Fibroblast of lung (primary cell): Measurements from ENCODE around the gene LYVE1. TPM values are rescaled to one million over a fixed set of nuclear protein-coding genes. Genes with fewer than 3 reads are reported as not detected.

Source experiments
- DNase-seq, 2 donors: peaks; one replicate each; pipeline versions ENCODE4 v3.0.0 to v3.0.0-alpha.2; 2010; ENCODE audit warnings: low read depth in 2 of 2
- H2AFZ ChIP-seq: 2 replicates; pipeline ENCODE4 v1.5.1; 2012; ENCODE audit warnings: low read length, control low read depth, inconsistent platforms
- H3K27ac ChIP-seq: 2 replicates; pipeline ENCODE4 v1.5.1; 2011; ENCODE audit warnings: low read length, control low read depth; ENCODE audit not compliant: insufficient read depth
- H3K27me3 ChIP-seq: 2 replicates; pipeline ENCODE4 v1.5.1; 2011; ENCODE audit warnings: mild to moderate bottlenecking, low read length; ENCODE audit not compliant: control insufficient read depth, insufficient read depth
- H3K36me3 ChIP-seq: 2 replicates; pipeline ENCODE4 v1.5.1; 2011; ENCODE audit warnings: low read length; ENCODE audit not compliant: control insufficient read depth, insufficient read depth
- H3K4me1 ChIP-seq: 2 replicates; pipeline ENCODE4 v1.5.1; 2011; ENCODE audit warnings: low read length; ENCODE audit not compliant: control insufficient read depth, insufficient read depth; ENCODE audit errors: extremely low read depth
- H3K4me2 ChIP-seq: 2 replicates; pipeline ENCODE4 v1.5.1; 2011; ENCODE audit warnings: low read length, control low read depth; ENCODE audit not compliant: insufficient read depth; ENCODE audit errors: extremely low read depth
- H3K4me3 ChIP-seq, 4 experiments: fragments of 200-600 bp in 1 of 4; sonication (generic) in 1 of 4; replicated peaks in 1 of 4; 2 replicates each; pipeline ENCODE4 v1.5.1; 2011 to 2016; ENCODE audit warnings: low read length in 4 of 4, low read depth in 3 of 4, mild to moderate bottlenecking in 3 of 4, control low read depth in 2 of 4, inconsistent platforms in 1 of 4, mixed read lengths in 1 of 4; ENCODE audit not compliant: insufficient read depth in 1 of 4; ENCODE audit errors: control extremely low read depth in 1 of 4
- H3K79me2 ChIP-seq: 2 replicates; pipeline ENCODE4 v1.5.1; 2012; ENCODE audit warnings: mild to moderate bottlenecking, low read length, inconsistent platforms; ENCODE audit not compliant: control insufficient read depth, insufficient read depth
- H3K9ac ChIP-seq: 2 replicates; pipeline ENCODE4 v1.5.1; 2011; ENCODE audit warnings: mild to moderate bottlenecking, low read length, control low read depth; ENCODE audit not compliant: insufficient read depth
- H3K9me3 ChIP-seq: 2 replicates; pipeline ENCODE4 v1.5.1; 2012; ENCODE audit warnings: low read depth, low read length; ENCODE audit not compliant: control insufficient read depth, insufficient read depth
- H4K20me1 ChIP-seq: 2 replicates; pipeline ENCODE4 v1.5.1; 2011; ENCODE audit warnings: low read length; ENCODE audit not compliant: control insufficient read depth, insufficient read depth; ENCODE audit errors: extremely low read depth
- EZH2 ChIP-seq: IDR thresholded peaks from 2 replicates; pipeline ENCODE4 v1.5.1; 2012; ENCODE audit warnings: low read length, control low read depth, mild to moderate bottlenecking; ENCODE audit errors: missing control alignments
- polyA plus RNA-seq, 2 donors: library from polyadenylated mRNA; depleted of rRNA in 1 of 2; stranded (reverse) in 1 of 2; unstranded in 1 of 2; fragments of >200 nt; gene quantifications; 2 replicates each; pipeline ENCODE4 v1.2.1, GENCODE V29; 2011 to 2012; ENCODE audit warnings: missing spikeins in 1 of 2
- total RNA-seq: library from RNA; depleted of rRNA; stranded (reverse); fragments of >200 nt; gene quantifications from 2 replicates; pipeline ENCODE4 v1.2.1, GENCODE V29; 2014
- TF ChIP-seq, protein P1 (sequence below), 2 donors: IDR thresholded peaks in 1 of 2; conservative IDR thresholded peaks in 1 of 2; 1 replicate in 1 of 2; 2 replicates in 1 of 2; pipeline ENCODE4 v1.5.1; 2011 to 2012; ENCODE audit warnings: low read length in 2 of 2, control low read depth in 1 of 2, inconsistent platforms in 1 of 2, low read depth in 1 of 2, mild to moderate bottlenecking in 1 of 2

LYVE1 gene
- total and polyA plus RNA-seq, 2 donors (not counting 1 experiment from before 2014, with no cell fraction given) = 0.08 to 0.17 TPM

DNA sequence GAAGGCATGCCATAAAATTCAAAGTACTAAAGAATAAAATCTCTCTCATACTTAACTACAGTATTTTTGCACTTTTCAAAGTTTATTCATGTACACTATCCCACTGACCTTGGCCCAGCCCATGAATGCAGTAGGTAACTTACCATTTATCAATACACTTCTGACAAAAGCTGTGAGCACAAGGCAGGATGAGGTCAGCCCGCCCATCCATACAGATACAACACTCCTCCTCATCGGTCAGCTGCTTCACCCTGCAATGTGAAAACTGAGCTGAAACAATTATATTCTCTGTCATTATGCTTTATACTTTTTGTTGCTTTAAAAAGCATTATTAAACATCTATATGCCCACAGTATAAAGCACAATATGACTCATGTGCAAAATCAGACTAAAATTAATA is 49.6 kb downstream of the LYVE1 start:
- H3K27me3 ChIP-seq = no peaks in the 10 kb centered on the region
- peaks cover 2% of the 10 kb centered on the region for H3K36me3 ChIP-seq
- H3K4me2 ChIP-seq = no peak overlapping the region
- peaks cover 2% of the 10 kb centered on the region for H3K4me1 ChIP-seq
- no peak overlapping the region for H3K4me3 ChIP-seq
- no peaks in the 10 kb centered on the region for H3K79me2 ChIP-seq
- no peaks in the 10 kb centered on the region for H4K20me1 ChIP-seq
- no peak overlapping the region for H3K27ac ChIP-seq
- H3K9ac ChIP-seq = no peak overlapping the region
- TF ChIP-seq, protein P1, sequence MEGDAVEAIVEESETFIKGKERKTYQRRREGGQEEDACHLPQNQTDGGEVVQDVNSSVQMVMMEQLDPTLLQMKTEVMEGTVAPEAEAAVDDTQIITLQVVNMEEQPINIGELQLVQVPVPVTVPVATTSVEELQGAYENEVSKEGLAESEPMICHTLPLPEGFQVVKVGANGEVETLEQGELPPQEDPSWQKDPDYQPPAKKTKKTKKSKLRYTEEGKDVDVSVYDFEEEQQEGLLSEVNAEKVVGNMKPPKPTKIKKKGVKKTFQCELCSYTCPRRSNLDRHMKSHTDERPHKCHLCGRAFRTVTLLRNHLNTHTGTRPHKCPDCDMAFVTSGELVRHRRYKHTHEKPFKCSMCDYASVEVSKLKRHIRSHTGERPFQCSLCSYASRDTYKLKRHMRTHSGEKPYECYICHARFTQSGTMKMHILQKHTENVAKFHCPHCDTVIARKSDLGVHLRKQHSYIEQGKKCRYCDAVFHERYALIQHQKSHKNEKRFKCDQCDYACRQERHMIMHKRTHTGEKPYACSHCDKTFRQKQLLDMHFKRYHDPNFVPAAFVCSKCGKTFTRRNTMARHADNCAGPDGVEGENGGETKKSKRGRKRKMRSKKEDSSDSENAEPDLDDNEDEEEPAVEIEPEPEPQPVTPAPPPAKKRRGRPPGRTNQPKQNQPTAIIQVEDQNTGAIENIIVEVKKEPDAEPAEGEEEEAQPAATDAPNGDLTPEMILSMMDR (conservative IDR thresholded peaks at IDR 0.05 in 1 of 2, IDR thresholded peaks at IDR 0.05 in 1 of 2; ENCODE audit: low read depth in 1 of 2, low read length in 2 of 2) = no peak
- TF ChIP-seq EZH2 = no peak
- H2AFZ ChIP-seq = no peak overlapping the region
- no peak for DNase-seq
- no peaks in the 10 kb centered on the region for H3K9me3 ChIP-seq

DNA sequence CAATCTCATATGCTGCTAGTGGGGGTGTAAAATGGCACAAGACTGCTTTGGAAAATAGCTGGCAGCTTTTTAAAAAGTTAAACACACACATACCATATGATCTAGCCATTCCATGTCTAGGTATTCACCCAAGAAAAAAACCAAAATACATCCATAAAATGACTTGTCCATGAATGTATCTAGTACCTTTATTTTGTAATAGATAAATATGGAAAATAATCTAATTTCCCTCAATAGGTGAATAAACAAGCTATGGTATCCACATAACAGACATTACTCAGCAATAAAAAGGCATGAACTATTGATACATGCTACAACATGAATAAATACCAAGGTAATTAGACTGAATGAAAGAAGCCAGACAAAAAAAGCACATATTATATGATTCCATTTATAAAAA is 50.3 kb downstream of the LYVE1 start:
- Histone ChIP-seq H4K20me1 (no peaks in the 10 kb centered on the region), H3K4me3 (no peak overlapping the region), H3K9ac (no peak overlapping the region), H3K4me1 (peaks cover 2% of the 10 kb centered on the region), H3K36me3 (peaks cover 2% of the 10 kb centered on the region), H3K9me3 (no peaks in the 10 kb centered on the region), H3K4me2 (no peak overlapping the region), H3K79me2 (no peaks in the 10 kb centered on the region), H2AFZ (no peak overlapping the region), H3K27me3 (no peaks in the 10 kb centered on the region), H3K27ac (no peak overlapping the region)
- no peak for TF ChIP-seq EZH2
- TF ChIP-seq, protein P1 (conservative IDR thresholded peaks at IDR 0.05 in 1 of 2, IDR thresholded peaks at IDR 0.05 in 1 of 2; ENCODE audit: low read depth in 1 of 2, low read length in 2 of 2) = no peak
- no peak for DNase-seq

DNA sequence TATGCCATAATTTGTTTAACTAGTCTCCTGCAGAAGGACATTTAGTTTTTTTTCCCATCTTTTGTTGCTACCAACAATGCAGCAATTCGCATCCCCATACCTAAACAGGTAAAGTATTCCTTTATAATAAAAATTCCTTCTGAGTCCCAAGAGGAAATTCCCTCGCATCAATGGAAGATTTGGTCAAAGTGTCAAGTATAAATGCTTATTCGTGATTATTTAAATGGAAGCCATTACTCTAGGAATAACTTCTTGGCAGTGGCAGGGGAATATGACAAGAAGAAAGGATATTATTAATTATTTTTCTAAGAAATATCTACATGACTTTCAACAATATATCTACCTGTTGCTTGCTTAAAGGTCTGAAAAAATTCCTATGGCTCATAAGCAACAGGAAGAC is 53.0 kb downstream of the LYVE1 start:
- H3K9ac ChIP-seq = no peak overlapping the region
- peaks cover 4% of the 10 kb centered on the region for H3K36me3 ChIP-seq
- no peak overlapping the region for H3K4me3 ChIP-seq
- H3K4me1 ChIP-seq = peaks cover 2% of the 10 kb centered on the region
- H3K27me3 ChIP-seq = no peaks in the 10 kb centered on the region
- no peaks in the 10 kb centered on the region for H3K9me3 ChIP-seq
- no peaks in the 10 kb centered on the region for H4K20me1 ChIP-seq
- TF ChIP-seq EZH2 = no peak
- TF ChIP-seq, protein P1 (conservative IDR thresholded peaks at IDR 0.05 in 1 of 2, IDR thresholded peaks at IDR 0.05 in 1 of 2; ENCODE audit: low read depth in 1 of 2, low read length in 2 of 2) = no peak
- H3K27ac ChIP-seq = no peak overlapping the region
- H3K79me2 ChIP-seq = no peaks in the 10 kb centered on the region
- no peak overlapping the region for H3K4me2 ChIP-seq
- no peak overlapping the region for H2AFZ ChIP-seq
- no peak for DNase-seq
